IMR-90 (cell line): ENCODE measurements around the gene SEMA4F. TPM values are rescaled to one million over a fixed set of nuclear protein-coding genes. Genes with fewer than 3 reads are reported as not detected.

Experiments used
- ATAC-seq: fragments of 200-7000 bp; cut with Tn5 transposase; 2 replicates; pipeline ENCODE4 v1.9.1; 2020; ENCODE audit warnings: low read depth, mild to moderate bottlenecking, moderate library complexity
- BruUV-seq: library from RNA; stranded (reverse); fragments of 400-500 nt; replicated peaks from 2 replicates; lab custom pipeline; 2021; lab: Mats Ljungman, UMichigan
- CTCF ChIA-PET: fragments of 300-600 bp; formaldehyde crosslinking; extraction: SDS; loops from one replicate; lab custom pipeline; 2021; ENCODE audit warnings: antibody characterized with exemption; lab: Yijun Ruan, JAX
- POLR2A ChIA-PET: fragments of 300-600 bp; sonication (Branson Sonifier 250); formaldehyde crosslinking; loops from one replicate; lab custom pipeline; 2022; ENCODE audit warnings: antibody characterized with exemption; ENCODE audit not compliant: unreplicated experiment; lab: Charles Lee
- DNase-seq: peaks from one replicate; pipeline ENCODE4 v3.0.0; 2013
- H2AFZ ChIP-seq: replicated peaks from 2 replicates; pipeline ENCODE3; 2013; ENCODE audit warnings: low read length, mild to moderate bottlenecking; ENCODE audit not compliant: poor library complexity
- H2AK5ac ChIP-seq: 2 replicates; pipeline ENCODE4 v1.6.1; 2013; ENCODE audit warnings: low read depth, low read length, inconsistent platforms
- H2AK9ac ChIP-seq: replicated peaks from 2 replicates; pipeline ENCODE3; 2013; ENCODE audit warnings: mild to moderate bottlenecking, low read depth, low read length, moderate library complexity; ENCODE audit not compliant: poor library complexity
- H2BK120ac ChIP-seq: 2 replicates; pipeline ENCODE4 v1.6.1; 2013; ENCODE audit warnings: low read depth, low read length, inconsistent platforms
- H2BK15ac ChIP-seq: 3 replicates; pipeline ENCODE4 v1.6.1; 2013; ENCODE audit warnings: low read depth, low read length, inconsistent platforms
- H2BK20ac ChIP-seq: 2 replicates; pipeline ENCODE4 v1.6.1; 2013; ENCODE audit warnings: low read depth, mild to moderate bottlenecking, inconsistent platforms, low read length, moderate library complexity
- H2BK5ac ChIP-seq: 2 replicates; pipeline ENCODE4 v1.6.1; 2013; ENCODE audit warnings: mild to moderate bottlenecking, low read depth, low read length, inconsistent platforms; ENCODE audit not compliant: poor library complexity, severe bottlenecking
- H3K14ac ChIP-seq: replicated peaks from 2 replicates; pipeline ENCODE4 v1.6.1; 2013; ENCODE audit warnings: low read depth, low read length, inconsistent platforms
- H3K18ac ChIP-seq: 2 replicates; pipeline ENCODE4 v1.6.1; 2013; ENCODE audit warnings: low read depth, low read length, control low read depth
- H3K23ac ChIP-seq: 2 replicates; pipeline ENCODE4 v1.6.1; 2013; ENCODE audit warnings: low read depth, low read length, inconsistent platforms
- H3K27ac ChIP-seq: 2 replicates; pipeline ENCODE4 v1.5.1; 2013; ENCODE audit warnings: mild to moderate bottlenecking, control low read depth, low read length; ENCODE audit not compliant: insufficient read depth
- H3K27me3 ChIP-seq: 2 replicates; pipeline ENCODE4 v1.6.1; 2013; ENCODE audit warnings: low read length; ENCODE audit not compliant: control insufficient read depth, insufficient read depth
- H3K36me3 ChIP-seq: 2 replicates; pipeline ENCODE4 v1.6.1; 2013; ENCODE audit warnings: low read length, mixed read lengths; ENCODE audit not compliant: control insufficient read depth, insufficient read depth
- H3K4ac ChIP-seq: 2 replicates; pipeline ENCODE4 v1.6.1; 2013; ENCODE audit warnings: low read depth, low read length, inconsistent platforms
- H3K4me1 ChIP-seq: 2 replicates; pipeline ENCODE4 v1.6.1; 2013; ENCODE audit warnings: low read length, mixed read lengths; ENCODE audit not compliant: control insufficient read depth, insufficient read depth
- H3K4me2 ChIP-seq: 2 replicates; pipeline ENCODE4 v1.6.1; 2013; ENCODE audit warnings: low read depth, mild to moderate bottlenecking, control low read depth, low read length, moderate library complexity
- H3K4me3 ChIP-seq: 2 replicates; pipeline ENCODE4 v1.5.1; 2013; ENCODE audit warnings: low read depth, mild to moderate bottlenecking, control low read depth, low read length, moderate library complexity; ENCODE audit not compliant: insufficient read depth
- H3K56ac ChIP-seq: 2 replicates; pipeline ENCODE4 v1.6.1; 2013; ENCODE audit warnings: low read length, inconsistent platforms; ENCODE audit not compliant: insufficient read depth; ENCODE audit errors: extremely low read depth
- H3K79me1 ChIP-seq, 2 experiments: 2 replicates each; pipeline ENCODE4 v1.6.1; 2013; ENCODE audit warnings: low read length in 2 of 2, inconsistent platforms in 1 of 2, low read depth in 1 of 2
- H3K9ac ChIP-seq: 2 replicates; pipeline ENCODE4 v1.6.1; 2013; ENCODE audit warnings: low read depth, low read length, control low read depth
- H3K9me1 ChIP-seq: 2 replicates; pipeline ENCODE4 v1.6.1; 2013; ENCODE audit warnings: low read length, inconsistent platforms; ENCODE audit not compliant: insufficient read depth
- H3K9me3 ChIP-seq: 2 replicates; pipeline ENCODE4 v1.6.1; 2013; ENCODE audit warnings: low read length; ENCODE audit not compliant: control insufficient read depth, insufficient read depth
- H4K20me1 ChIP-seq: 2 replicates; pipeline ENCODE4 v1.6.1; 2013; ENCODE audit warnings: low read length, inconsistent platforms; ENCODE audit not compliant: insufficient read depth
- H4K5ac ChIP-seq: 2 replicates; pipeline ENCODE4 v1.6.1; 2013; ENCODE audit warnings: mild to moderate bottlenecking, low read depth, low read length, control low read depth
- H4K8ac ChIP-seq, 2 experiments: 2 replicates each; pipeline ENCODE4 v1.6.1; 2013; ENCODE audit warnings: low read depth in 2 of 2, low read length in 2 of 2, control low read depth in 1 of 2, inconsistent platforms in 1 of 2
- H4K91ac ChIP-seq: 2 replicates; pipeline ENCODE4 v1.6.1; 2013; ENCODE audit warnings: low read depth, low read length, inconsistent platforms; ENCODE audit not compliant: insufficient read depth
- CEBPB ChIP-seq: IDR thresholded peaks from 2 replicates; pipeline ENCODE4 v1.6.1; 2012; ENCODE audit warnings: low read depth, low read length, improper control_type of control experiment
- CHD1 ChIP-seq: IDR thresholded peaks from 2 replicates; pipeline ENCODE4 v1.6.1; 2012; ENCODE audit warnings: low read depth, low read length, improper control_type of control experiment
- FOS ChIP-seq: fragments of 150-350 bp; IDR thresholded peaks from 2 replicates; pipeline ENCODE4 v1.6.1; 2016; ENCODE audit warnings: low read depth, low read length
- MAFK ChIP-seq: IDR thresholded peaks from 2 replicates; pipeline ENCODE4 v1.6.1; 2012; ENCODE audit warnings: low read depth, low read length, improper control_type of control experiment
- MAZ ChIP-seq: IDR thresholded peaks from 2 replicates; pipeline ENCODE4 v1.6.1; 2012; ENCODE audit warnings: low read depth, mild to moderate bottlenecking, low read length, improper control_type of control experiment, moderate library complexity, borderline replicate concordance
- MXI1 ChIP-seq: IDR thresholded peaks from 2 replicates; pipeline ENCODE4 v1.6.1; 2012; ENCODE audit warnings: low read depth, mild to moderate bottlenecking, low read length, moderate library complexity, borderline replicate concordance
- NFE2L2 ChIP-seq: fragments of 150-350 bp; IDR thresholded peaks from 2 replicates; pipeline ENCODE4 v1.6.1; 2016; ENCODE audit warnings: low read depth, mild to moderate bottlenecking, low read length
- POLR2A ChIP-seq: IDR thresholded peaks from 2 replicates; pipeline ENCODE4 v1.6.1; 2012; ENCODE audit warnings: mild to moderate bottlenecking, low read depth, low read length
- RFX5 ChIP-seq: IDR thresholded peaks from 2 replicates; pipeline ENCODE4 v1.8.0; 2012; ENCODE audit warnings: low read depth, mild to moderate bottlenecking, low read length, moderate library complexity
- WGBS, 2 experiments: methylation state at CpG; one replicate each; pipeline versions ENCODE4 v1.1.5 to v1.1.7; 2013; ENCODE audit warnings: missing lambda C conversion rate in 2 of 2; ENCODE audit not compliant: insufficient read length in 1 of 2; ENCODE audit errors: extremely low coverage in 2 of 2; 5-methylcytosine and 5-hydroxymethylcytosine counted together
- dilution Hi-C: fragments of 300-500 bp; cut with HindIII; formaldehyde crosslinking; loops from one replicate; pipeline ENCODE4 v1.14.3; 2018; ENCODE audit warnings: low sequenced_read_pairs; ENCODE audit not compliant: unreplicated experiment
- in situ Hi-C: fragments of 300-500 bp; cut with MboI; formaldehyde crosslinking; loops from 3 replicates; pipeline ENCODE4 v1.14.3; 2019; ENCODE audit warnings: low sequenced_read_pairs, inconsistent platforms, mixed read lengths
- intact Hi-C: fragments of 100-400 bp; cut with micrococcal nuclease; formaldehyde crosslinking; loops from 2 replicates; pipeline ENCODE4 v1.10.0; 2022
- polyA plus RNA-seq, 3 experiments: library from polyadenylated mRNA; depleted of rRNA; stranded (reverse); fragments of >200 nt; gene quantifications; 2 replicates each; pipeline ENCODE4 v1.2.3, GENCODE V29; 2012; ENCODE audit warnings: low replicate concordance in 1 of 3
- total RNA-seq: library from RNA; depleted of rRNA; stranded (reverse); fragments of >200 nt; gene quantifications from 2 replicates; pipeline ENCODE4 v1.2.3, GENCODE V29; 2012
- TF ChIP-seq, protein P1 (sequence below): conservative IDR thresholded peaks from 2 replicates; pipeline ENCODE4 v1.5.1; 2012; ENCODE audit warnings: mild to moderate bottlenecking, low read depth, low read length, improper control_type of control experiment

Gene SEMA4F
- total and polyA plus RNA-seq, 2 of the 4 experiments (the other 2 are of a cell fraction), result 4.7 to 7.5 TPM

DNA sequence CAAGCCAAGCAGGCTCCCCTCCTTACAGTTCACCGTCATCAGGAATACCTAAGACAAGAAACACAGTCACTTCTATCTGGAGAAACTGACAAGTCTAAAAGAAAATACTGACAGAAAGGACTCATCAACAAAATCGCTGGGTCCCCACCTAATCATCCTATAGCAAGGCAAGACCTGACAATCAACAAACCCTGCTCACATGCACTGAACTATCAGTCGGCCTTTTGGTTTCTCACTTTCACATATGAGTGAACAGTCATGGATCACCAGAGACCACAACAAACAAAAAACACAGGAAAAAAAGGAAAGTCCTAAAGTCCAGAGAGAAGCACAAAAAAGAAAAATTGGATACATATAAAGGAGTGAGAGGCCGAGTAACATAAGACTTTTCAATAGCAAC is 70.4 kb downstream of the SEMA4F start:
- no peak overlapping the region for H4K5ac ChIP-seq
- no peak overlapping the region for H2BK15ac ChIP-seq
- H3K9ac ChIP-seq, result no peak overlapping the region
- H2AK5ac ChIP-seq, result no peak overlapping the region
- dilution Hi-C loops, result no loop called here
- H3K27me3 ChIP-seq, result peaks cover 14% of the 10 kb centered on the region
- ATAC-seq (no peak), DNase-seq (no peak)
- POLR2A ChIA-PET, result no interaction called here
- H3K4me2 ChIP-seq, result no peak overlapping the region
- H3K4me1 ChIP-seq, result no peaks in the 10 kb centered on the region
- H3K14ac ChIP-seq, result no peak overlapping the region
- no peak overlapping the region for H3K18ac ChIP-seq
- no peak overlapping the region for H3K23ac ChIP-seq
- no peak overlapping the region for H2AK9ac ChIP-seq
- no CpG with 5 or more reads among the region's 4 CpGs for WGBS, 2 experiments
- CTCF ChIA-PET, result no interaction called here
- no peak overlapping the region for H3K4me3 ChIP-seq
- H2BK5ac ChIP-seq, result no peak overlapping the region
- H2BK120ac ChIP-seq, result no peak overlapping the region
- no TSS peak for BruUV-seq
- H4K20me1 ChIP-seq, result no peaks in the 10 kb centered on the region
- H2AFZ ChIP-seq, result no peak overlapping the region
- H3K4ac ChIP-seq, result no peak overlapping the region
- intact Hi-C loops, result no loop called here
- H3K27ac ChIP-seq, result no peak overlapping the region
- in situ Hi-C loops, result no loop called here
- no peak overlapping the region for H4K8ac ChIP-seq
- peaks cover 3% of the 10 kb centered on the region; the same call in 1 of the 2 replicates for H3K9me3 ChIP-seq
- no peaks in the 10 kb centered on the region for H3K79me1 ChIP-seq
- no peaks in the 10 kb centered on the region for H3K9me1 ChIP-seq
- H3K36me3 ChIP-seq, result no peaks in the 10 kb centered on the region
- H2BK20ac ChIP-seq, result no peak overlapping the region
- H4K91ac ChIP-seq, result no peak overlapping the region
- H3K56ac ChIP-seq, result no peak overlapping the region
- TF ChIP-seq CHD1 (no peak), MXI1 (no peak), RFX5 (no peak), NFE2L2 (no peak), CEBPB (no peak), MAFK (no peak), MAZ (no peak), POLR2A (no peak), FOS (no peak)
- TF ChIP-seq, protein P1, sequence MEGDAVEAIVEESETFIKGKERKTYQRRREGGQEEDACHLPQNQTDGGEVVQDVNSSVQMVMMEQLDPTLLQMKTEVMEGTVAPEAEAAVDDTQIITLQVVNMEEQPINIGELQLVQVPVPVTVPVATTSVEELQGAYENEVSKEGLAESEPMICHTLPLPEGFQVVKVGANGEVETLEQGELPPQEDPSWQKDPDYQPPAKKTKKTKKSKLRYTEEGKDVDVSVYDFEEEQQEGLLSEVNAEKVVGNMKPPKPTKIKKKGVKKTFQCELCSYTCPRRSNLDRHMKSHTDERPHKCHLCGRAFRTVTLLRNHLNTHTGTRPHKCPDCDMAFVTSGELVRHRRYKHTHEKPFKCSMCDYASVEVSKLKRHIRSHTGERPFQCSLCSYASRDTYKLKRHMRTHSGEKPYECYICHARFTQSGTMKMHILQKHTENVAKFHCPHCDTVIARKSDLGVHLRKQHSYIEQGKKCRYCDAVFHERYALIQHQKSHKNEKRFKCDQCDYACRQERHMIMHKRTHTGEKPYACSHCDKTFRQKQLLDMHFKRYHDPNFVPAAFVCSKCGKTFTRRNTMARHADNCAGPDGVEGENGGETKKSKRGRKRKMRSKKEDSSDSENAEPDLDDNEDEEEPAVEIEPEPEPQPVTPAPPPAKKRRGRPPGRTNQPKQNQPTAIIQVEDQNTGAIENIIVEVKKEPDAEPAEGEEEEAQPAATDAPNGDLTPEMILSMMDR, result no peak
